ENCODE results near the gene CLK3. TPM values are rescaled to one million over a fixed set of nuclear protein-coding genes. Genes with fewer than 3 reads are reported as not detected.

Gene CLK3
- total and polyA plus RNA-seq, 2 of the 8 experiments (the other 6 are each of a cell fraction or from before 2014, with no cell fraction given): 43.5 to 67.3 TPM

- Histone ChIP-seq H3K79me1 (ENCODE audit: low read depth, low read length) (no peaks in the 10 kb centered on the region), H4K8ac (ENCODE audit: extremely low read depth, insufficient read depth, low read length) (no peak overlapping the region; the same call in 1 of the 2 replicates), H3K23me2 (ENCODE audit: low read depth, low read length) (no peaks in the 10 kb centered on the region), H2BK120ac (replicated peaks; ENCODE audit: low read depth, low read length) (no peak overlapping the region), H2BK15ac (ENCODE audit: low read length) (no peak overlapping the region), H4K5ac (ENCODE audit: insufficient read length, low read depth, low read length) (no peak overlapping the region), H3K14ac (ENCODE audit: insufficient read length) (no peak overlapping the region), H3K9me3 (ENCODE audit: insufficient read depth in 2 of 2, low read depth in 1 of 2, low read length in 1 of 2) (no peaks in the 10 kb centered on the region), H3K27ac (ENCODE audit: low read depth, low read length) (no peak overlapping the region), H2BK12ac (ENCODE audit: low read depth, low read length) (no peak overlapping the region), H4K91ac (replicated peaks; ENCODE audit: insufficient read length, low read length) (no peak overlapping the region), H2AFZ (ENCODE audit: low read length) (no peak overlapping the region), H3K4me1 (replicated peaks in 1 of 4; ENCODE audit: control insufficient read depth in 3 of 4, insufficient read depth in 4 of 4, low read length in 3 of 4) (peaks cover 0 to 3% (median 3%) of the 10 kb centered on the region in 4 experiments; a peak in 4 of 7 replicates), H3K36me3 (ENCODE audit: control insufficient read depth in 2 of 4, insufficient read depth in 4 of 4, low read length in 3 of 4) (peaks cover 34 to 61% (median 51%) of the 10 kb centered on the region in 4 experiments), H3K27me3 (replicated peaks in 1 of 4; ENCODE audit: control insufficient read depth in 3 of 4, extremely low read depth in 1 of 4, insufficient read depth in 3 of 4, low read length in 3 of 4) (no peaks in the 10 kb centered on the region), H3K4me2 (ENCODE audit: insufficient read depth in 1 of 2, low read depth in 2 of 2, low read length in 2 of 2) (no peak overlapping the region), H2BK20ac (ENCODE audit: low read length) (no peak overlapping the region), H3K4me3 (ENCODE audit: extremely low read depth in 1 of 4, insufficient read depth in 2 of 4, low read depth in 3 of 4, low read length in 4 of 4) (no peak overlapping the region), H3K23ac (ENCODE audit: insufficient read length) (no peak overlapping the region), H2BK5ac (ENCODE audit: low read depth, low read length) (no peak overlapping the region), H3K18ac (ENCODE audit: extremely low read depth, low read length) (no peak overlapping the region), H2AK5ac (ENCODE audit: low read depth, low read length) (no peak overlapping the region), H3K79me2 (ENCODE audit: control insufficient read depth in 1 of 2, insufficient read depth in 2 of 2, low read length in 2 of 2) (0 out of 4 replicates have a peak, but pooled peaks cover 0 to under 1% of the 10 kb centered on the region in 2 experiments), H3K4ac (replicated peaks; ENCODE audit: insufficient read length, low read depth, low read length) (no peak overlapping the region), H3K9ac (replicated peaks in 1 of 4; ENCODE audit: extremely low read depth in 1 of 4, low read depth in 3 of 4, low read length in 3 of 4) (no peak overlapping the region), H3K56ac (replicated peaks; ENCODE audit: insufficient read length, low read depth, low read length) (no peak overlapping the region), H4K20me1 (replicated peaks in 1 of 2; ENCODE audit: control insufficient read depth in 1 of 2, insufficient read depth in 2 of 2, low read length in 2 of 2) (peaks cover 0 to 3% of the 10 kb centered on the region in 2 experiments)
- ChIA-PET CTCF (ENCODE audit: partially characterized antibody) (no interaction called here), POLR2A (ENCODE audit: partially characterized antibody) (interaction anchor here (0.9 to 1.4 kb wide), 2 partner anchors 14 to 48 kb away, joined by 3 to 4 read pairs; no protein-coding TSS in a partner anchor)
- FAIRE-seq (no peak), DNase-seq (ENCODE audit: low read depth in 1 of 2, low spot score in 2 of 2) (no peak)
- 85% methylated on average over 4 of the region's 4 CpGs; no CpG with 5 or more reads in 1 of the 2 experiments for WGBS, 2 experiments (ENCODE audit: extremely low coverage in 1 of 2, insufficient coverage in 1 of 2, insufficient read length in 1 of 2, insufficient replicate concordance in 2 of 2, low coverage in 1 of 2, low lambda C conversion rate in 2 of 2, missing lambda C conversion rate in 1 of 2)
- TF ChIP-seq SP2 (IDR thresholded peaks at IDR 0.05; ENCODE audit: low read length): no peak
- no peak for TF ChIP-seq PHF8 (conservative IDR thresholded peaks at IDR 0.05; ENCODE audit: low read depth, low read length)
- TF ChIP-seq SRF (IDR thresholded peaks at IDR 0.05; ENCODE audit: low read depth, low read length): no peak
- no peak for TF ChIP-seq CEBPB (IDR thresholded peaks at IDR 0.05; ENCODE audit: low read depth, low read length)
- no peak for TF ChIP-seq CREB1 (IDR thresholded peaks at IDR 0.05)
- no peak for TF ChIP-seq GABPA (IDR thresholded peaks at IDR 0.05; ENCODE audit: borderline replicate concordance, insufficient read depth, low read length)
- TF ChIP-seq TCF12 (IDR thresholded peaks at IDR 0.05; ENCODE audit: low read depth, low read length): no peak
- no peak for TF ChIP-seq POLR2AphosphoS5 (IDR thresholded peaks at IDR 0.05; ENCODE audit: low read depth, low read length)
- no peak for TF ChIP-seq TBP (IDR thresholded peaks at IDR 0.05; ENCODE audit: low read depth, low read length)
- TF ChIP-seq BACH1 (IDR thresholded peaks at IDR 0.05; ENCODE audit: low read length): no peak
- TF ChIP-seq ASH2L (IDR thresholded peaks at IDR 0.05; ENCODE audit: low read length): no peak
- TF ChIP-seq MAFK (IDR thresholded peaks at IDR 0.05; ENCODE audit: low read depth, low read length): no peak
- TF ChIP-seq FOSL1 (IDR thresholded peaks at IDR 0.05; ENCODE audit: insufficient read depth, low read depth, low read length): no peak
- no peak for TF ChIP-seq CBX5 (IDR thresholded peaks at IDR 0.05; ENCODE audit: low read depth, low read length)
- no peak for TF ChIP-seq SIN3A (conservative IDR thresholded peaks at IDR 0.05 in 1 of 2, IDR thresholded peaks at IDR 0.05 in 1 of 2; ENCODE audit: low read depth in 1 of 2, low read length in 2 of 2)
- TF ChIP-seq EGR1 (IDR thresholded peaks at IDR 0.05; ENCODE audit: borderline replicate concordance, low read depth, low read length): no peak
Observed at GRCh38 chr15:74594455-74594854, 21.2 kb upstream of the CLK3 start.

All from H1 (cell line).